PC-3 (cell line): Measurements from ENCODE around the gene CACNA1I. TPM values are rescaled to one million over a fixed set of nuclear protein-coding genes. Genes with fewer than 3 reads are reported as not detected.

Experiments
- ATAC-seq: fragments of 200-7000 bp; cut with Tn5 transposase; 2 replicates; pipeline ENCODE4 v1.9.1; 2020; ENCODE audit warnings: mild to moderate bottlenecking, moderate library complexity
- BruUV-seq: library from RNA; stranded (reverse); fragments of 400-500 nt; replicated peaks from 2 replicates; lab custom pipeline; 2021; lab: Mats Ljungman, UMichigan
- CTCF ChIA-PET: fragments of 300-600 bp; sonication (Branson Sonifier 250); formaldehyde crosslinking; loops from one replicate; lab custom pipeline; 2022; ENCODE audit warnings: antibody characterized with exemption; lab: Charles Lee
- POLR2A ChIA-PET: fragments of 300-600 bp; sonication (Branson Sonifier 250); formaldehyde crosslinking; loops from one replicate; lab custom pipeline; 2022; ENCODE audit warnings: antibody characterized with exemption; ENCODE audit not compliant: unreplicated experiment; lab: Charles Lee
- DNase-seq: peaks from one replicate; pipeline ENCODE4 v3.0.0-alpha.2; 2015
- H2AFZ ChIP-seq: fragments of 300-600 bp; sonication (generic); 2 replicates; pipeline ENCODE4 v1.6.0; 2016; ENCODE audit warnings: antibody characterized with exemption, low read length
- H3F3A ChIP-seq: fragments of 300-600 bp; sonication (generic); one replicate; pipeline ENCODE4 v1.6.0; 2017; ENCODE audit warnings: antibody characterized with exemption, low read length, control low read depth, mild to moderate bottlenecking; ENCODE audit not compliant: unreplicated experiment
- H3K27ac ChIP-seq: fragments of 300-600 bp; sonication (generic); 2 replicates; pipeline ENCODE4 v1.5.1; 2016; ENCODE audit warnings: mild to moderate bottlenecking, low read length
- H3K27me3 ChIP-seq: fragments of 300-600 bp; sonication (generic); 2 replicates; pipeline ENCODE4 v1.6.1; 2016; ENCODE audit warnings: low read length, mixed read lengths
- H3K36me3 ChIP-seq: fragments of 300-600 bp; sonication (generic); 2 replicates; pipeline ENCODE4 v1.6.1; 2016; ENCODE audit warnings: low read depth, mixed run types, low read length, mixed read lengths
- H3K4me1 ChIP-seq: fragments of 300-600 bp; sonication (generic); 2 replicates; pipeline ENCODE4 v1.5.1; 2016; ENCODE audit warnings: low read length; ENCODE audit not compliant: insufficient read depth
- H3K4me2 ChIP-seq: fragments of 300-600 bp; sonication (generic); 2 replicates; pipeline ENCODE4 v1.6.0; 2016; ENCODE audit warnings: low read length
- H3K4me3 ChIP-seq: fragments of 300-600 bp; sonication (generic); 2 replicates; pipeline ENCODE4 v1.5.1; 2016; ENCODE audit warnings: mild to moderate bottlenecking, low read length, mixed read lengths
- H3K79me2 ChIP-seq: fragments of 300-600 bp; sonication (generic); 2 replicates; pipeline ENCODE4 v1.6.1; 2017; ENCODE audit warnings: low read length, mixed read lengths
- H3K9ac ChIP-seq: fragments of 300-600 bp; sonication (generic); 2 replicates; pipeline ENCODE4 v1.6.0; 2016; ENCODE audit warnings: mild to moderate bottlenecking, low read length
- H3K9me2 ChIP-seq: fragments of 300-600 bp; sonication (generic); replicated peaks from 2 replicates; pipeline ENCODE4 v1.6.1; 2016; ENCODE audit warnings: mixed run types, low read length, mixed read lengths
- H3K9me3 ChIP-seq: fragments of 300-600 bp; sonication (generic); 2 replicates; pipeline ENCODE4 v1.6.1; 2016; ENCODE audit warnings: low read length, mixed read lengths
- H4K20me1 ChIP-seq: fragments of 300-600 bp; sonication (generic); 2 replicates; pipeline ENCODE4 v1.6.1; 2016; ENCODE audit warnings: low read length, mixed read lengths
- CTCF ChIP-seq: fragments of 300-600 bp; sonication (generic); conservative IDR thresholded peaks from 2 replicates; pipeline ENCODE4 v1.5.1; 2017; ENCODE audit warnings: antibody characterized with exemption, low read depth, mild to moderate bottlenecking, low read length
- EZH2 ChIP-seq: fragments of 300-600 bp; sonication (generic); IDR thresholded peaks from one replicate; pipeline ENCODE4 v1.6.1; 2017; ENCODE audit warnings: antibody characterized with exemption, mild to moderate bottlenecking, low read length; ENCODE audit not compliant: unreplicated experiment
- EZH2phosphoT487 ChIP-seq: fragments of 300-600 bp; sonication (generic); IDR thresholded peaks from 2 replicates; pipeline ENCODE4 v1.6.1; 2018; ENCODE audit warnings: mild to moderate bottlenecking, antibody characterized with exemption, low read length, borderline replicate concordance
- intact Hi-C: fragments of 100-400 bp; cut with micrococcal nuclease; formaldehyde crosslinking; loops from 2 replicates; pipeline ENCODE4 v1.9.0; 2023
- total RNA-seq: library from RNA; depleted of rRNA; stranded (reverse); fragments of >200 nt; gene quantifications from 2 replicates; pipeline ENCODE4 v1.2.3, GENCODE V29; 2014

The CACNA1I gene
- total RNA-seq, 1 experiment from 2014 or later, result not detected

- intact Hi-C loops, result no loop called here
- ChIA-PET POLR2A (interaction anchor here (0.7 kb wide), 1 partner anchor 106 kb away, joined by 3 read pairs; no protein-coding TSS in a partner anchor), CTCF (no interaction called here)
- no peak overlapping the region for H3K4me2 ChIP-seq
- TF ChIP-seq EZH2, result no peak
- H3F3A ChIP-seq, result no peaks in the 10 kb centered on the region
- H3K4me1 ChIP-seq, result peaks cover 10% of the 10 kb centered on the region
- H3K9ac ChIP-seq, result no peak overlapping the region
- BruUV-seq, result no TSS peak
- no peak for DNase-seq
- ATAC-seq, result no peak
- no peaks in the 10 kb centered on the region for H3K9me3 ChIP-seq
- no peaks in the 10 kb centered on the region for H3K79me2 ChIP-seq
- no peaks in the 10 kb centered on the region for H3K9me2 ChIP-seq
- H3K27me3 ChIP-seq, result no peaks in the 10 kb centered on the region
- H4K20me1 ChIP-seq, result no peaks in the 10 kb centered on the region
- no peak overlapping the region for H3K27ac ChIP-seq
- H2AFZ ChIP-seq, result no peak overlapping the region
- no peaks in the 10 kb centered on the region for H3K36me3 ChIP-seq
- no peak overlapping the region for H3K4me3 ChIP-seq
Observed at GRCh38 chr22:39675947-39676346, 105.4 kb downstream of the CACNA1I start.

DNA sequence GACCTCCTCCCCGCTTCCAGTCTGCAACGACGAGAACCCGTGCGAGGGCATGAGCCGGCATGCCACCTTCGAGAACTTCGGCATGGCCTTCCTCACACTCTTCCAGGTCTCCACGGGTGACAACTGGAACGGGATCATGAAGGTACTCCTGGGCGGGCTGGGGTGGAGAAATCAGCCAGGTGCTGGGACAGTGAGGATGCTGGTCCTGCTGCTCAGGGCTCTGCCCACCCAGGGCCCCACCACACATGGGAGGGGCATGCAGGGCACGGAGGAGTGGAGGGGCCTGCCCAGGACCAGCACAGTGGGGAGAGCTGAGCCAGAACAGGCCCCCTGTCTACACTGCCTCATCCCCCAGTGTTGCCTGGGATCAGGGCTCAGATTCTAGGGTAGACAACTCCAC lies 107.4 kb downstream of the CACNA1I start:
- Histone ChIP-seq H4K20me1 (no peaks in the 10 kb centered on the region), H3F3A (no peaks in the 10 kb centered on the region), H3K4me2 (no peak overlapping the region), H3K9ac (no peak overlapping the region), H3K79me2 (no peaks in the 10 kb centered on the region), H3K4me3 (no peak overlapping the region), H2AFZ (no peak overlapping the region), H3K4me1 (peaks cover 10% of the 10 kb centered on the region), H3K9me3 (no peaks in the 10 kb centered on the region), H3K9me2 (no peaks in the 10 kb centered on the region), H3K27me3 (no peaks in the 10 kb centered on the region), H3K36me3 (no peaks in the 10 kb centered on the region), H3K27ac (no peak overlapping the region)
- DNase-seq (no peak), ATAC-seq (no peak)
- intact Hi-C loops, result no loop called here
- no peak for TF ChIP-seq CTCF
- no peak for TF ChIP-seq EZH2phosphoT487
- no peak for TF ChIP-seq EZH2
- no TSS peak for BruUV-seq
- CTCF ChIA-PET, result no interaction called here
- POLR2A ChIA-PET, result no interaction called here

DNA sequence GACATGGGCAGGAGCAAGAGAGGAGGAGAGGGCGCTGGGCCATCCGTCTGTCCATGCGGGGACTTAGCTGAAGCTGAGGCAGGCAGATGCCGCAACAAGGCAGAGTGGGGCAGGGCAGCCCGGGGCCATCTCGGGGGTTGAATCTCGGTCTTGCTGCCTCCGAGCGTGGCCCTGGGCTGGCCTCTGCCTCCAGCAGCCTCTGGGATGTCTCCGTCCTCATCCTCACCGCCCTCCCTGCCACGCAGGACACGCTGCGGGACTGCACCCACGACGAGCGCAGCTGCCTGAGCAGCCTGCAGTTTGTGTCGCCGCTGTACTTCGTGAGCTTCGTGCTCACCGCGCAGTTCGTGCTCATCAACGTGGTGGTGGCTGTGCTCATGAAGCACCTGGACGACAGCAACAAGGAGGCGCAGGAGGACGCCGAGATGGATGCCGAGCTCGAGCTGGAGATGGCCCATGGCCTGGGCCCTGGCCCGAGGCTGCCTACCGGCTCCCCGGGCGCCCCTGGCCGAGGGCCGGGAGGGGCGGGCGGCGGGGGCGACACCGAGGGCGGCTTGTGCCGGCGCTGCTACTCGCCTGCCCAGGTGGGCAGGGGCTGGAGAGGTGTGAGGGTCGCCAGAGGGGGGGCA lies 108.4 kb downstream of the CACNA1I start:
- TF ChIP-seq CTCF (no peak), EZH2 (no peak), EZH2phosphoT487 (no peak)
- ATAC-seq (no peak), DNase-seq (no peak)
- ChIA-PET POLR2A (no interaction called here), CTCF (no interaction called here)
- Histone ChIP-seq H3K79me2 (no peaks in the 10 kb centered on the region), H4K20me1 (no peaks in the 10 kb centered on the region), H3K9ac (no peak overlapping the region), H3K4me2 (no peak overlapping the region), H3K9me2 (no peaks in the 10 kb centered on the region), H3K27ac (no peak overlapping the region), H3K36me3 (no peaks in the 10 kb centered on the region), H3K9me3 (no peaks in the 10 kb centered on the region), H2AFZ (no peak overlapping the region), H3K4me1 (peaks cover 10% of the 10 kb centered on the region), H3K27me3 (no peaks in the 10 kb centered on the region), H3F3A (no peaks in the 10 kb centered on the region), H3K4me3 (no peak overlapping the region)
- BruUV-seq, result no TSS peak
- intact Hi-C loops, result no loop called here
